SW 1271 (cell line): ENCODE measurements around the gene ADAM15.

ENCODE experiments used
- DNase-seq, 2 experiments: peaks; one replicate each; lab custom pipeline; 2025; lab: John Stamatoyannopoulos, UW

ADAM15 gene

GRCh38 chr1:155030243-155030795 lies 20.8 kb upstream of the ADAM15 start:
- DNase-seq: no peak

GRCh38 chr1:155030899-155031298 lies 20.2 kb upstream of the ADAM15 start:
- no peak for DNase-seq

GRCh38 chr1:155032886-155033285 lies 18.2 kb upstream of the ADAM15 start:
- no peak for DNase-seq

GRCh38 chr1:155033524-155033923 lies 17.6 kb upstream of the ADAM15 start, which contains the start of the genes DCST1 and DCST2:
TSS of gene DCST1 (plus strand) at chr1:155033824. CDS start at chr1:155034037, 213 bp downstream.
TSS of gene DCST2 (minus strand) at chr1:155033781. CDS start at chr1:155033701, 80 bp downstream.
- no peak for DNase-seq

GRCh38 chr1:155034318-155035208 lies 16.6 kb upstream of the ADAM15 start:
- DNase-seq: no peak

GRCh38 chr1:155035936-155036335 lies 15.2 kb upstream of the ADAM15 start:
- DNase-seq: no peak

GRCh38 chr1:155037043-155037442 lies 14.1 kb upstream of the ADAM15 start:
- DNase-seq: no peak

GRCh38 chr1:155037851-155038441 lies 13.2 kb upstream of the ADAM15 start:
- DNase-seq: no peak

GRCh38 chr1:155038602-155039307 lies 12.4 kb upstream of the ADAM15 start:
- no peak for DNase-seq

- DNase-seq: no peak
Measured at GRCh38 chr1:155039308-155039669, 11.8 kb upstream of the ADAM15 start.

- no peak for DNase-seq
Measured at GRCh38 chr1:155040358-155041093, 10.6 kb upstream of the ADAM15 start.

- DNase-seq: no peak
Measured at GRCh38 chr1:155042789-155043188, 8.3 kb upstream of the ADAM15 start.

GRCh38 chr1:155043301-155043702 lies 7.8 kb upstream of the ADAM15 start:
- DNase-seq: no peak

GRCh38 chr1:155043793-155044192 lies 7.3 kb upstream of the ADAM15 start:
- DNase-seq: no peak

- DNase-seq: no peak
Measured at GRCh38 chr1:155044365-155044764, 6.8 kb upstream of the ADAM15 start.

GRCh38 chr1:155044812-155045657 lies 6.1 kb upstream of the ADAM15 start:
- peak in 1 of 2 experiments; percentile 53 for DNase-seq

GRCh38 chr1:155048449-155049334 lies 2.4 kb upstream of the ADAM15 start:
- no peak for DNase-seq

- DNase-seq: no peak
Measured at GRCh38 chr1:155049651-155050559, 1.2 kb upstream of the ADAM15 start.

- no peak for DNase-seq
Measured at GRCh38 chr1:155051342-155051776, 243 bp downstream of the ADAM15 start.
